K562 (cell line): Measurements from ENCODE around the gene CYS1. TPM values are rescaled to one million over a fixed set of nuclear protein-coding genes. Genes with fewer than 3 reads are reported as not detected.

Experiments used
- ATAC-seq: fragments of 200-7000 bp; cut with Tn5 transposase; 3 replicates; pipeline ENCODE4 v1.9.1; 2020; ENCODE audit warnings: moderate library complexity
- BruUV-seq: library from RNA; stranded (reverse); fragments of 400-500 nt; replicated peaks from 2 replicates; lab custom pipeline; 2021; lab: Mats Ljungman, UMichigan
- CTCF ChIA-PET: fragments of 300-600 bp; formaldehyde crosslinking; extraction: SDS; loops from one replicate; lab custom pipeline; 2021; ENCODE audit warnings: low intra/inter-chr PET ratio; lab: Yijun Ruan, JAX
- POLR2A ChIA-PET: fragments of 300-600, 350-650 bp; sonication (Branson Sonifier 250); formaldehyde crosslinking; extraction: SDS; loops from one replicate; lab custom pipeline; 2021; ENCODE audit warnings: antibody characterized with exemption, inconsistent platforms; lab: Yijun Ruan, JAX
- DNase-seq, 4 experiments: peaks; one replicate each; pipeline versions ENCODE4 v3.0.0 to v3.0.0-alpha.2; 2011 to 2018; ENCODE audit warnings: low spot score in 3 of 4, mixed read lengths in 3 of 4; ENCODE audit errors: extremely low read depth in 1 of 4
- FAIRE-seq: peaks from 2 replicates; lab custom pipeline; 2011; peaks lifted over from hg19 to GRCh38; lab: Jason Lieb, UNC
- H2AFZ ChIP-seq: 2 replicates; pipeline ENCODE4 v1.6.0; 2011; ENCODE audit warnings: low read depth, low read length, control low read depth, inconsistent platforms
- H3K27ac ChIP-seq: fragments of 200-600 bp; 3 replicates; pipeline ENCODE4 v1.8.0; 2011; ENCODE audit warnings: low read depth, mild to moderate bottlenecking, control low read depth, inconsistent platforms, low read length, moderate library complexity, mixed read lengths; ENCODE audit errors: extremely low read depth
- H3K27me3 ChIP-seq, 2 experiments: fragments of 300-600 bp in 1 of 2; 2 replicates in 1 of 2; 3 replicates in 1 of 2; pipeline versions ENCODE4 v1.6.0 to v1.8.0; 2011; ENCODE audit warnings: inconsistent platforms in 2 of 2, low read length in 2 of 2, mild to moderate bottlenecking in 1 of 2, mixed read lengths in 1 of 2, moderate library complexity in 1 of 2; ENCODE audit not compliant: control insufficient read depth in 2 of 2, insufficient read depth in 2 of 2
- H3K36me3 ChIP-seq: fragments of 300-600 bp; 3 replicates; pipeline ENCODE4 v1.8.0; 2011; ENCODE audit warnings: mild to moderate bottlenecking, low read length, inconsistent platforms; ENCODE audit not compliant: control insufficient read depth, insufficient read depth
- H3K4me1 ChIP-seq, 2 experiments: fragments of 200-600 bp in 1 of 2; replicated peaks in 1 of 2; 2 replicates in 1 of 2; 3 replicates in 1 of 2; pipeline versions ENCODE4 v1.5.1 to v1.8.0; 2011; ENCODE audit warnings: inconsistent platforms in 2 of 2, low read length in 2 of 2, mild to moderate bottlenecking in 1 of 2, mixed read lengths in 1 of 2, moderate library complexity in 1 of 2; ENCODE audit not compliant: control insufficient read depth in 2 of 2, insufficient read depth in 2 of 2
- H3K4me2 ChIP-seq: 2 replicates; pipeline ENCODE4 v1.6.1; 2011; ENCODE audit warnings: low read length, control low read depth, inconsistent platforms, mixed read lengths; ENCODE audit not compliant: insufficient read depth
- H3K4me3 ChIP-seq: fragments of 200-600 bp; sonication (generic), shearing (Covaris generic); 2 replicates; pipeline ENCODE4 v1.5.1; 2016; ENCODE audit warnings: control low read depth, inconsistent platforms
- H3K79me2 ChIP-seq: fragments of 200-600 bp; 3 replicates; pipeline ENCODE4 v1.8.0; 2011; ENCODE audit warnings: low read length, inconsistent platforms; ENCODE audit not compliant: control insufficient read depth, insufficient read depth
- H3K9ac ChIP-seq, 2 experiments: 2 replicates each; pipeline versions ENCODE4 v1.6.0 to v1.6.1; 2011; ENCODE audit warnings: low read depth in 2 of 2, low read length in 2 of 2, control low read depth in 1 of 2, inconsistent platforms in 1 of 2, mild to moderate bottlenecking in 1 of 2, mixed read lengths in 1 of 2; ENCODE audit not compliant: insufficient read depth in 1 of 2
- H3K9me1 ChIP-seq: one replicate; pipeline ENCODE4 v1.6.0; 2011; ENCODE audit warnings: inconsistent platforms, mild to moderate bottlenecking, low read length, moderate library complexity; ENCODE audit not compliant: control insufficient read depth, insufficient read depth
- H3K9me3 ChIP-seq: replicated peaks from 2 replicates; pipeline ENCODE4 v1.5.1; 2011; ENCODE audit warnings: low read depth, low read length, inconsistent platforms; ENCODE audit not compliant: control insufficient read depth, insufficient read depth
- H4K20me1 ChIP-seq: replicated peaks from 2 replicates; pipeline ENCODE4 v1.6.1; 2011; ENCODE audit warnings: low read length, inconsistent platforms, mixed read lengths; ENCODE audit not compliant: control insufficient read depth, insufficient read depth
- CHD2 ChIP-seq: IDR thresholded peaks from 2 replicates; pipeline ENCODE4 v1.6.1; 2011; ENCODE audit warnings: low read depth, low read length
- CHD4 ChIP-seq: fragments of 200-600 bp; sonication (generic); IDR thresholded peaks from 3 replicates; pipeline ENCODE4 v1.6.1; 2012; ENCODE audit warnings: low read depth, mild to moderate bottlenecking, mixed read lengths, low read length, inconsistent platforms; ENCODE audit not compliant: insufficient read depth, insufficient replicate concordance, poor library complexity, severe bottlenecking
- CTCFL ChIP-seq: IDR thresholded peaks from 2 replicates; pipeline ENCODE4 v1.6.1; 2011; ENCODE audit warnings: borderline replicate concordance, low read depth, mild to moderate bottlenecking, moderate library complexity, low read length; ENCODE audit not compliant: insufficient read depth, poor library complexity, severe bottlenecking
- FOXP1 ChIP-seq: sonication (generic); formaldehyde crosslinking; IDR thresholded peaks from 2 replicates; pipeline ENCODE4 v1.8.0; 2022; ENCODE audit warnings: mild to moderate bottlenecking, missing genetic modification reagents
- HDAC6 ChIP-seq: IDR thresholded peaks from 2 replicates; pipeline ENCODE4 v1.6.1; 2012; ENCODE audit warnings: low read depth, mild to moderate bottlenecking, control low read depth, inconsistent platforms, low read length, moderate library complexity
- HMGXB4 ChIP-seq: sonication (generic); formaldehyde crosslinking; IDR thresholded peaks from 2 replicates; pipeline ENCODE4 v1.8.1; 2023; ENCODE audit warnings: mild to moderate bottlenecking, missing genetic modification reagents
- ILK ChIP-seq: fragments of 450-650 bp; IDR thresholded peaks from 2 replicates; pipeline ENCODE4 v1.6.1; 2016; ENCODE audit warnings: missing genetic modification characterization, low read depth, mild to moderate bottlenecking, missing compliant biosample characterization, moderate library complexity, borderline replicate concordance
- MAFG ChIP-seq: fragments of 450-650 bp; conservative IDR thresholded peaks from 2 replicates; pipeline ENCODE4 v1.6.1; 2016; ENCODE audit warnings: missing genetic modification characterization, missing compliant biosample characterization
- POLR2G ChIP-seq: fragments of 200-400 bp; formaldehyde crosslinking; IDR thresholded peaks from 2 replicates; pipeline ENCODE4 v1.6.1; 2017; ENCODE audit warnings: low read depth, mild to moderate bottlenecking, antibody characterized with exemption, low read length, moderate library complexity
- STAT5B ChIP-seq: fragments of 250-450 bp; sonication (Bioruptor Pico); IDR thresholded peaks from 2 replicates; pipeline ENCODE4 v1.8.0; 2021; ENCODE audit warnings: mild to moderate bottlenecking, inconsistent platforms
- TSHZ1 ChIP-seq: fragments of 250-450 bp; sonication (Bioruptor Pico); IDR thresholded peaks from 2 replicates; pipeline ENCODE4 v1.4.0; 2020; ENCODE audit warnings: mild to moderate bottlenecking, moderate library complexity
- ZC3H8 ChIP-seq: fragments of 450-650 bp; IDR thresholded peaks from 2 replicates; pipeline ENCODE4 v1.6.1; 2017
- WGBS: fragments of 100-300 bp; shearing (Covaris generic); methylation state at CpG from one replicate; pipeline ENCODE4 v1.1.6; 2016; ENCODE audit warnings: low coverage, mixed read lengths; ENCODE audit not compliant: insufficient coverage; ENCODE audit errors: missing lambda C conversion rate; 5-methylcytosine and 5-hydroxymethylcytosine counted together
- in situ Hi-C: fragments of 300-500 bp; cut with MboI; formaldehyde crosslinking; loops from 4 replicates; pipeline ENCODE4 v1.15.0; 2018; ENCODE audit warnings: inconsistent platforms, mixed read lengths
- intact Hi-C: fragments of 100-400 bp; cut with micrococcal nuclease; formaldehyde crosslinking; loops from 2 replicates; pipeline ENCODE4 v1.14.2; 2022
- polyA plus RNA-seq, 8 experiments: library from polyadenylated mRNA; depleted of rRNA in 4 of 8; stranded (reverse) in 5 of 8; unstranded in 3 of 8; fragments of >200 nt; fragmentation: Nextera tagmentation in 2 of 8; fragmentation: Illumina TruSeq in 1 of 8; extraction: Ambion mirVana in 2 of 8; extraction: Trizol in 1 of 8; gene quantifications; 2 replicates each; pipeline versions ENCODE4 v1.2.1 to v1.2.3, GENCODE V29; 2011 to 2014; ENCODE audit warnings: inconsistent platforms in 1 of 8, missing spikeins in 1 of 8
- total RNA-seq, 7 experiments: library from RNA; depleted of rRNA in 6 of 7; stranded (reverse); fragments of >200 nt in 6 of 7; fragmentation: Illumina TruSeq in 2 of 7; extraction: Trizol in 2 of 7; gene quantifications; 2 replicates each; pipeline versions ENCODE4 v1.2.1 to v1.2.3, GENCODE V29; 2011 to 2021; ENCODE audit warnings: low replicate concordance in 1 of 7

Gene CYS1
- total and polyA plus RNA-seq, 9 of the 15 experiments (the other 6 are each of a cell fraction or from before 2014, with no cell fraction given) = 0.11 to 0.13 TPM; not detected in 7

- CTCF ChIA-PET = interaction anchor here (1.0 kb wide), 1 partner anchor 286 kb away, joined by 3 read pairs; no protein-coding TSS in a partner anchor
- peak within 1 kb of the TSS; percentile 77 for H2AFZ ChIP-seq
- in situ Hi-C loops = loop anchor here (5.0 kb wide), 1 partner anchor 315 kb away; no protein-coding TSS in a partner anchor
- FAIRE-seq = no peak
- 2% methylated on average over 48 of the region's 81 CpGs for WGBS
- H3K79me2 ChIP-seq = peaks cover 87% of the 10 kb centered on the region
- DNase-seq = peak; percentile 95 to 98 (median 96)
- ATAC-seq = peak; percentile 87
- H3K9me3 ChIP-seq = no peaks in the 10 kb centered on the region
- H3K27me3 ChIP-seq = no peaks in the 10 kb centered on the region
- POLR2A ChIA-PET = interaction anchor here (0.6 to 5.1 kb wide), 12 partner anchors 9 to 328 kb away, joined by 3 to 44 read pairs (median 3); no protein-coding TSS in a partner anchor
- TSS peak; percentile 40 for BruUV-seq
- H3K4me1 ChIP-seq = peaks cover 24 to 29% of the 10 kb centered on the region in 2 experiments
- peaks cover 47% of the 10 kb centered on the region for H3K36me3 ChIP-seq
- peak within 1 kb of the TSS; percentile 95 for H3K4me2 ChIP-seq
- intact Hi-C loops = loop anchor here (2.0 to 5.0 kb wide), 2 partner anchors 50 to 180 kb away; partner anchors contain the start of gene HPCAL1
- H3K4me3 ChIP-seq = peak within 1 kb of the TSS; percentile 84
- H4K20me1 ChIP-seq = no peaks in the 10 kb centered on the region; the same call in 1 of the 2 replicates
- peak within 1 kb of the TSS; percentile 99 for H3K27ac ChIP-seq
- H3K9me1 ChIP-seq = no peaks in the 10 kb centered on the region
- H3K9ac ChIP-seq = peak within 1 kb of the TSS; percentile 100
- TF ChIP-seq STAT5B (CRISPR knock-in tag) (no peak), CHD4 (no peak), MAFG (tag) (no peak), CTCFL (no peak), HDAC6 (no peak), TSHZ1 (no peak), CHD2 (peak; percentile 78), POLR2G (peak; percentile 95), ZC3H8 (0 out of 2 replicates have a peak, but pooled peaks have one; percentile 21), ILK (tag) (no peak), HMGXB4 (peak; percentile 31; the same call in 1 of the 2 replicates), FOXP1 (peak; percentile 81)
These were observed 42.5 kb upstream of the CYS1 start, which contains the start of gene RRM2 for GRCh38 chr2:10122500-10123280. Gene RRM2 (plus strand): TSS chr2:10122739. CDS start chr2:10122799, 60 bp downstream.
